ENCODE measurements around the gene CAND2. TPM values are rescaled to one million over a fixed set of nuclear protein-coding genes. Genes with fewer than 3 reads are reported as not detected.
A peak's percentile ranks its signal among the peaks of the same experiment; 100 is the strongest.

CAND2 gene
- total and polyA plus RNA-seq, 9 of the 15 experiments (the other 6 are each of a cell fraction or from before 2014, with no cell fraction given), result 0.91 to 14.9 (median 4.3) TPM

GRCh38 chr3:12845811-12846210 is 49.3 kb downstream of the CAND2 start:
- Histone ChIP-seq H3K27ac (ENCODE audit: extremely low read depth, low read depth, low read length) (no peak overlapping the region), H3K9me3 (replicated peaks; ENCODE audit: control insufficient read depth, insufficient read depth, low read depth, low read length) (no peaks in the 10 kb centered on the region), H3K79me2 (ENCODE audit: control insufficient read depth, insufficient read depth, low read length) (peaks cover 9% of the 10 kb centered on the region), H4K20me1 (replicated peaks; ENCODE audit: control insufficient read depth, insufficient read depth, low read length) (peaks cover 2% of the 10 kb centered on the region), H3K4me3 (no peak overlapping the region), H3K4me1 (replicated peaks in 1 of 2; ENCODE audit: control insufficient read depth in 2 of 2, insufficient read depth in 2 of 2, low read length in 2 of 2) (peaks cover 10 to 11% of the 10 kb centered on the region in 2 experiments; a peak in 4 of 5 replicates), H3K4me2 (ENCODE audit: insufficient read depth, low read length) (no peak overlapping the region), H3K9me1 (ENCODE audit: control insufficient read depth, insufficient read depth, low read length) (no peaks in the 10 kb centered on the region), H2AFZ (ENCODE audit: low read depth, low read length) (no peak overlapping the region), H3K36me3 (ENCODE audit: control insufficient read depth, insufficient read depth, low read length) (peaks cover 4% of the 10 kb centered on the region; the same call in 2 of the 3 replicates), H3K9ac (ENCODE audit: insufficient read depth in 1 of 2, low read depth in 2 of 2, low read length in 2 of 2) (no peak overlapping the region), H3K27me3 (ENCODE audit: control insufficient read depth in 2 of 2, insufficient read depth in 2 of 2, low read length in 2 of 2) (peaks cover 3% of the 10 kb centered on the region in 2 experiments; a peak in 4 of 5 replicates)
- intact Hi-C loops (cut with micrococcal nuclease) (no loop called here), in situ Hi-C loops (cut with MboI) (no loop called here)
- DNase-seq (ENCODE audit: extremely low read depth in 1 of 4, low spot score in 3 of 4) (no peak), FAIRE-seq (no peak), ATAC-seq (no peak)
- WGBS (ENCODE audit: insufficient coverage, low coverage, missing lambda C conversion rate), result 14% methylated on average over 1 of the region's 1 CpG
- ChIA-PET CTCF (ENCODE audit: low intra/inter-chr PET ratio) (no interaction called here), POLR2A (interaction anchor here (1.1 kb wide), 1 partner anchor 13 kb away, joined by 4 read pairs; no protein-coding TSS in a partner anchor)
- no TSS peak for BruUV-seq (replicated peaks)
- peak; percentile 42; the same call in 1 of the 2 replicates for TF ChIP-seq CEBPB (tag; IDR thresholded peaks at IDR 0.05)
- no peak for TF ChIP-seq ZBTB2 (IDR thresholded peaks at IDR 0.05)
- TF ChIP-seq NBN (IDR thresholded peaks at IDR 0.05; ENCODE audit: low read depth), result no peak
- TF ChIP-seq HDGF (IDR thresholded peaks at IDR 0.05), result no peak
- no peak for TF ChIP-seq DPF2 (IDR thresholded peaks at IDR 0.05)
- TF ChIP-seq U2AF2 (optimal IDR thresholded peaks at IDR 0.05; ENCODE audit: low read depth, low read length), result no peak
- no peak for TF ChIP-seq THRB (CRISPR knock-in tag; conservative IDR thresholded peaks at IDR 0.05)
- TF ChIP-seq BRD4 (IDR thresholded peaks at IDR 0.05), result no peak
- no peak for TF ChIP-seq SLC30A9 (CRISPR knock-in tag; IDR thresholded peaks at IDR 0.05)
- TF ChIP-seq HOMEZ (CRISPR knock-in tag; IDR thresholded peaks at IDR 0.05), result no peak
- TF ChIP-seq ATF3 (IDR thresholded peaks at IDR 0.05), result peak; percentile 83
- TF ChIP-seq ATF3 (CRISPR knock-in tag; conservative IDR thresholded peaks at IDR 0.05), result no peak
- no peak for TF ChIP-seq HDAC8 (tag; IDR thresholded peaks at IDR 0.05)
- no peak for TF ChIP-seq CEBPG (CRISPR knock-in tag; IDR thresholded peaks at IDR 0.05)
- peak; percentile 62 to 76 for TF ChIP-seq CEBPG (tag; conservative IDR thresholded peaks at IDR 0.05 in 1 of 2, IDR thresholded peaks at IDR 0.05 in 1 of 2)
- TF ChIP-seq RBM34 (IDR thresholded peaks at IDR 0.05; ENCODE audit: borderline replicate concordance, insufficient read depth, low read length), result no peak
- no peak for TF ChIP-seq ZNF512 (tag; IDR thresholded peaks at IDR 0.05)
- TF ChIP-seq TEAD2 (tag; IDR thresholded peaks at IDR 0.05), result no peak

Data from K562 (cell line).